H54 (cell line): ENCODE data around the gene TBKBP1.

ENCODE experiments used
- DNase-seq: peaks from one replicate; pipeline ENCODE4 v3.0.0; 2011; ENCODE audit warnings: low spot score, mixed read lengths; ENCODE audit not compliant: insufficient read length
- FAIRE-seq: peaks from 3 replicates; lab custom pipeline; 2011; peaks lifted over from hg19 to GRCh38; lab: Jason Lieb, UNC
- POLR2A ChIP-seq: IDR thresholded peaks from 2 replicates; pipeline ENCODE4 v1.6.1; 2011; ENCODE audit warnings: low read depth, mild to moderate bottlenecking, low read length

Gene TBKBP1

DNA sequence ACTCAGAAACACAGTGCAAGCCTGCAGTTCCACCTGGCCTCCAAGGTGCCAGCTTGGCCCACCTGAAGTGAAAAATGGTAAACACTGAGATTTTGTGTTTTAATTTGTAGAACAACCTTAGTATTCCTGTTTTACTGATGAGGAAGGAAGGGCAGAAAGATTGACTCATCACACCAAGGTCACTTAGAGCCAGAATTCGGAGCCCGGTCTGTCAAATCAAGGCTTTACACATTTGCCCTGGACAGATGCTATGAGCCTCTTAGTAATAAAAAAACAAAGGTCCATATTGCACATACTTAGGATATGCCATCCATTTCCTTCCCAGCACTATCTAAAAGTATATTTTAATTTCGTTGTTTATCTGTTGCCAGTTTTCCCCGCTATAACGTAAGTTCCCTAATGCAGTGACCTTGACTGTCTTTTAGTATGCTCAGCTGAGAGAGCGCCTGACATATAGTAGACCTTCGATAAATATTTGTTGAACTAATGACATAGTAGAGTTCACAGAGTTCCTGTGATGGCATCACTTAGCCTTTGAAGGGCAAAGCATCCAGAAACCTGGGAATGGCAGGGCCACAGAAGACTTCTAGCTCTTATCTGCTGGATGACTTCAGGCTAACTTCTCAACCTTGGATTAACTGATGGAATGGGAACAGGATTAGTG, 7.2 kb upstream of the TBKBP1 start:
- no peak for DNase-seq
- no peak for TF ChIP-seq POLR2A
- no peak for FAIRE-seq

DNA sequence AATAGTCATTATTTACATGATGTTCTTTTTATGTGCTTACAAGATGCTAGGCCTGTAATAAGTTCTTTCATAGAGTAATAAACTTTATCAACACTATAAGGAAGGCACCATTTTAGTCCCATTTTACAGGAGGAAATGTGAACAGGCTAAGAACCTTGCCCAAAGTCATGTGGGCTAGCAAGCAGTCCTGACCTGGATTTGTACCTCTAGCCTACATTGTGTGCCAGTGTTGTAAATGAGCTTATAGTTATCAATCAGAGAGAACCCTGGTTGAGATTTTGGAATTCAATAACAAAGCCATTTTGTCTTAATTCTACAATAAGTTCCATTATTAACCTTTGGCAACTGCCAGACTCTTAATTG, 6.7 kb upstream of the TBKBP1 start:
- no peak for TF ChIP-seq POLR2A
- DNase-seq: no peak
- no peak for FAIRE-seq

- no peak for TF ChIP-seq POLR2A
- DNase-seq: peak; percentile 34
- FAIRE-seq: no peak
Measured at GRCh38 chr17:47687748-47688147, 6.2 kb upstream of the TBKBP1 start.

DNA sequence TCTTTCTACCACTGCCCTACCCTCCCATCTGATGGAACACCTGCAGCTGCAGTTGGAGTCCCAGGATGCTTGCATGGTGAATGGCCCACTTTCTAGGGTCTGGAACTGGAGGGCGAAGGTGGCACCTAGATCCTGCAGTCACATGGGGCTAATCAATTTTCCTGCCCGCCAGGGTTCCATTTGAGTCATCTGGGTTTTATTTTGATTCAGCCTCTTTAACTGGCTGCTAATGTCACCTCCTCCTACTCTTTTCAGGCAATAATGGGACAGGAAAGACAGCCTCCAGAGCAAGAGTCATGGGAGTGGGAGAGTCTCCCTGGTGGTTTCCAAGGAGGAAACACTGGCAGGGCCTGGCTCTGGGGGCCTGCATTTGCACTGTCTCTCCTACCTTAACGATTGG, 3.8 kb upstream of the TBKBP1 start:
- FAIRE-seq (no peak), DNase-seq (peak; percentile 26)
- no peak for TF ChIP-seq POLR2A

DNA sequence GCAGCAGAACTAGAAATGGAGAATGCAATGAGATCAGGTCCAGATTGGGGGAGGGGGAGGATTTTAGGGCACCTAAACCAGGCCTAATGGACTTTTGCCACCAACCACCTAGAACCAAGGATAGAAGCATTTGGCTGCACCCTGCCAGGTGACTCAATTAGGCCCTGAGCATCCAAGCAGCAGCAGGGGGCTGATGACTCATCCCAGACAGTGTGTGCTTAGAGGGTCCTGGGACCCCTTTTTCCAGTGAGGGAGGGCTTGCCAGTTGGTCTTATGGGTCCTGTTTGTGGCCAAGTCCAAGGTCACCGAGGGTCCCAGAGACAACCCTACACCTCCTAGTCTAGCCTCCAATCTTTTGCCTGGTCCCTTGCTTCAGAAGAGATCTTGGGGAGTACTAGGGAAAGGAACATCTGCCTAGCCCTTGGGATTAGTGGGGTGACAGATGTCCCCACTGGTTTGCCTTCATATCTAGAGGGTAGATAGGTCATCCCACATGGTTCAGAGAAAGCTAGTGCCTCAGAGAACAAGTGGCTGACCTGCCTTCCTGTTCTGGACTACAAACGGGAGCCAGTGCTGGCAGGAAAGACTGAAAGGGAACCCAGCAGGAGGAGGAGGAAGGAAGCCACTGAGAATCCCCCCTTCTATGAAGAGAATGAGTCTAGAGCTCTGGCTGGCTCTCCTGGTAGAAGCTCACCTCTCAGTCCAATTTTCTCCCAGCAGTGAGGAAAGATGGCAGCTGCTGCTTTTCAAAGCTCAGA, 1.6 kb upstream of the TBKBP1 start:
- FAIRE-seq: no peak
- peak; percentile 4 for DNase-seq

GRCh38 chr17:47692895-47693730, 848 bp upstream of the TBKBP1 start:
- FAIRE-seq: no peak

More for the DNA sequence above, 1.6 kb upstream of the TBKBP1 start:
- TF ChIP-seq POLR2A: no peak

DNA sequence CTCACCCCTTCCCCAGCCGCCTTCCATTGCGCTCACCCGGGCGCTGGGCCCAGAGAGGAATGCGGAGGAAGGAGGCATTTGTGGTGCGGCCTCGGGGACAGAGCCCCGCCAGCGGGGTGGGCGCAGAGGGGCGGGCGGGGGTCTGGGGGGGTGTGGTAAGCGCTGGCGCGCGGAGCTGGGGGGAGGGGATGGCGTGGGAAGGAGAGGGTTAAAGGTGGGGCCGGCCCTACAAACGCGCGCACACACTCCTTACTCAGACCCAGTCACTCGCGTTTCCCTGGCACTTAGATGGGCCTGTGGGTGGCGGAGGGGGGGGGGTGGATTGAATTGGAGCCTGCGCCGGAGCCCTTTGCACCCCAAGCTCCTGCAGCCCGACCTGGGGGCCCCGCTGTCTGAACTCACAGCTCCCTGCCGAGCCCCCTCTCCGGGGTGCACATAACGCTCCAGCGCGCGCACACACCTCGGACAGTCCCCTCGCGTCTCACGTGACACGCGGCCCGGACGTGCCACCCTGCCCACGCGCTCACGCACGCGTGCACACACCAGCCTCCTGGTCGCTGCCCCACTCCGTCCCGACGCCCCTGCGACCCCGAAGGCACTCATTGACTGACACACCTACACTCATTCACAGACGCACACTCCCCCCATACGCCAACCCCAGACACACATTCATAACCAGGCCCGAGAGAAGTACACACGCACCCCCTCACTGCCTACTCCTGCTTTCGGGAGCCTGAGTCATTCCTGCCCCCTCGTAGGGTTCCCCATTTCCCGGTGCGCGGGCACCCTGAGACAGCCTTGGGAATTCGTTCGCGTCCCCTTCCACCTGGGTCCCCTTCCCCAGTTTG, 844 bp downstream of the TBKBP1 start:
- FAIRE-seq (no peak), DNase-seq (no peak)
- no peak for TF ChIP-seq POLR2A

More at GRCh38 chr17:47692895-47693730, 848 bp upstream of the TBKBP1 start:
- DNase-seq: peak; percentile 26
- no peak for TF ChIP-seq POLR2A

- FAIRE-seq: no peak
Measured at GRCh38 chr17:47695429-47696376, 1.7 kb downstream of the TBKBP1 start.

GRCh38 chr17:47696717-47697642, 3.0 kb downstream of the TBKBP1 start:
- FAIRE-seq: no peak
- no peak for DNase-seq
- TF ChIP-seq POLR2A: no peak

More at GRCh38 chr17:47695429-47696376, 1.7 kb downstream of the TBKBP1 start:
- DNase-seq: no peak
- TF ChIP-seq POLR2A: no peak

- TF ChIP-seq POLR2A: no peak
- FAIRE-seq (no peak), DNase-seq (no peak)
Measured at GRCh38 chr17:47697906-47698711, 4.1 kb downstream of the TBKBP1 start.
